Caco-2 (cell line): ENCODE results near the gene RPS15. TPM values are rescaled to one million over a fixed set of nuclear protein-coding genes. Genes with fewer than 3 reads are reported as not detected.

ENCODE experiments used
- BruUV-seq: library from RNA; stranded (reverse); fragments of 400-500 nt; replicated peaks from 2 replicates; lab custom pipeline; 2021; lab: Mats Ljungman, UMichigan
- CTCF ChIA-PET: fragments of 300-600 bp; sonication (Branson Sonifier 250); formaldehyde crosslinking; loops from one replicate; lab custom pipeline; 2022; ENCODE audit warnings: antibody characterized with exemption; lab: Charles Lee
- POLR2A ChIA-PET: fragments of 300-600 bp; sonication (Branson Sonifier 250); formaldehyde crosslinking; loops from one replicate; lab custom pipeline; 2022; ENCODE audit warnings: antibody characterized with exemption; lab: Charles Lee
- DNase-seq, 2 experiments: peaks; one replicate each; pipeline versions ENCODE4 v3.0.0 to v3.0.0-alpha.2; 2020 to 2022
- H3K27me3 ChIP-seq: replicated peaks from 2 replicates; pipeline ENCODE4 v1.6.0; 2011; ENCODE audit warnings: low read length; ENCODE audit not compliant: control insufficient read depth, insufficient read depth
- H3K36me3 ChIP-seq: 2 replicates; pipeline ENCODE4 v1.5.1; 2011; ENCODE audit warnings: low read length; ENCODE audit not compliant: control insufficient read depth, insufficient read depth
- H3K4me1 ChIP-seq: fragments of 250-450 bp; sonication (Bioruptor Pico); 2 replicates; pipeline ENCODE4 v1.5.1; 2020; ENCODE audit warnings: mild to moderate bottlenecking
- H3K4me3 ChIP-seq: 2 replicates; pipeline ENCODE4 v1.5.1; 2011; ENCODE audit warnings: low read depth, mild to moderate bottlenecking, control low read depth, low read length
- H3K9me3 ChIP-seq: fragments of 250-450 bp; sonication (Bioruptor Pico); 2 replicates; pipeline ENCODE4 v1.5.1; 2020; ENCODE audit warnings: mild to moderate bottlenecking, moderate library complexity
- H3K27ac Mint-ChIP-seq: one replicate; pipeline ENCODE4 v1.8.0; 2022; ENCODE audit warnings: mixed read lengths; ENCODE audit not compliant: unreplicated experiment
- H3K27me3 Mint-ChIP-seq: one replicate; pipeline ENCODE4 v1.8.0; 2022; ENCODE audit warnings: mixed read lengths; ENCODE audit not compliant: insufficient read depth, unreplicated experiment
- H3K36me3 Mint-ChIP-seq: one replicate; pipeline ENCODE4 v1.8.0; 2022; ENCODE audit warnings: mild to moderate bottlenecking, mixed read lengths; ENCODE audit not compliant: insufficient read depth, unreplicated experiment
- H3K4me1 Mint-ChIP-seq: one replicate; pipeline ENCODE4 v1.8.0; 2022; ENCODE audit warnings: low read depth, mixed read lengths; ENCODE audit not compliant: unreplicated experiment
- H3K4me3 Mint-ChIP-seq: one replicate; pipeline ENCODE4 v1.8.0; 2022; ENCODE audit warnings: mild to moderate bottlenecking, moderate library complexity, mixed read lengths; ENCODE audit not compliant: unreplicated experiment
- H3K9me3 Mint-ChIP-seq: one replicate; pipeline ENCODE4 v1.8.0; 2022; ENCODE audit warnings: mixed read lengths; ENCODE audit not compliant: unreplicated experiment
- intact Hi-C: fragments of 100-400 bp; cut with micrococcal nuclease; formaldehyde crosslinking; loops from one replicate; pipeline ENCODE4 v1.10.0; 2022; ENCODE audit not compliant: unreplicated experiment
- total RNA-seq: library from RNA; stranded (reverse); gene quantifications from 2 replicates; pipeline ENCODE4 v1.2.3, GENCODE V29; 2022
- TF ChIP-seq, protein P1 (sequence below), 2 experiments: fragments of 200-600 bp in 1 of 2; IDR thresholded peaks; 1 replicate in 1 of 2; 2 replicates in 1 of 2; pipeline versions ENCODE4 v1.5.1 to v1.8.0; 2011 to 2022; ENCODE audit warnings: antibody characterized with exemption in 1 of 2, control low read depth in 1 of 2, inconsistent platforms in 1 of 2, low read depth in 1 of 2, low read length in 1 of 2, mild to moderate bottlenecking in 1 of 2, moderate library complexity in 1 of 2; ENCODE audit not compliant: insufficient read depth in 1 of 2, severe bottlenecking in 1 of 2, unreplicated experiment in 1 of 2

RPS15 gene
- total RNA-seq, 1 experiment from 2014 or later: 1,192 TPM

- peaks cover 13% of the 10 kb centered on the region; the same call in 1 of the 2 replicates for H3K4me1 ChIP-seq
- CTCF ChIA-PET: no interaction called here
- no peaks in the 10 kb centered on the region for H3K27me3 ChIP-seq
Observed at GRCh38 chr19:1467215-1467489, 29.0 kb downstream of the RPS15 start.

GRCh38 chr19:1467490-1468273 is 29.5 kb downstream of the RPS15 start:
- DNase-seq: no peak
- ChIA-PET CTCF (no interaction called here), POLR2A (no interaction called here)
- H3K27me3 Mint-ChIP-seq: no peaks in the 10 kb centered on the region
- TF ChIP-seq, protein P1, sequence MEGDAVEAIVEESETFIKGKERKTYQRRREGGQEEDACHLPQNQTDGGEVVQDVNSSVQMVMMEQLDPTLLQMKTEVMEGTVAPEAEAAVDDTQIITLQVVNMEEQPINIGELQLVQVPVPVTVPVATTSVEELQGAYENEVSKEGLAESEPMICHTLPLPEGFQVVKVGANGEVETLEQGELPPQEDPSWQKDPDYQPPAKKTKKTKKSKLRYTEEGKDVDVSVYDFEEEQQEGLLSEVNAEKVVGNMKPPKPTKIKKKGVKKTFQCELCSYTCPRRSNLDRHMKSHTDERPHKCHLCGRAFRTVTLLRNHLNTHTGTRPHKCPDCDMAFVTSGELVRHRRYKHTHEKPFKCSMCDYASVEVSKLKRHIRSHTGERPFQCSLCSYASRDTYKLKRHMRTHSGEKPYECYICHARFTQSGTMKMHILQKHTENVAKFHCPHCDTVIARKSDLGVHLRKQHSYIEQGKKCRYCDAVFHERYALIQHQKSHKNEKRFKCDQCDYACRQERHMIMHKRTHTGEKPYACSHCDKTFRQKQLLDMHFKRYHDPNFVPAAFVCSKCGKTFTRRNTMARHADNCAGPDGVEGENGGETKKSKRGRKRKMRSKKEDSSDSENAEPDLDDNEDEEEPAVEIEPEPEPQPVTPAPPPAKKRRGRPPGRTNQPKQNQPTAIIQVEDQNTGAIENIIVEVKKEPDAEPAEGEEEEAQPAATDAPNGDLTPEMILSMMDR (IDR thresholded peaks at IDR 0.05; ENCODE audit: insufficient read depth in 1 of 2, low read depth in 1 of 2, low read length in 1 of 2, severe bottlenecking in 1 of 2, unreplicated experiment in 1 of 2): no peak
- no peaks in the 10 kb centered on the region for H3K9me3 ChIP-seq
- H3K9me3 Mint-ChIP-seq: no peaks in the 10 kb centered on the region
- H3K27me3 ChIP-seq: no peaks in the 10 kb centered on the region
- no peaks in the 10 kb centered on the region for H3K36me3 ChIP-seq
- H3K4me1 ChIP-seq: peaks cover 15% of the 10 kb centered on the region; the same call in 1 of the 2 replicates
- H3K36me3 Mint-ChIP-seq: peaks cover 30% of the 10 kb centered on the region
- peaks cover 4% of the 10 kb centered on the region for H3K4me1 Mint-ChIP-seq
- peak overlapping the region; percentile 65 for H3K4me3 ChIP-seq
- BruUV-seq: no TSS peak
- intact Hi-C loops: no loop called here
- H3K4me3 Mint-ChIP-seq: peak overlapping the region; percentile 63
- no peak overlapping the region for H3K27ac Mint-ChIP-seq

More at GRCh38 chr19:1467215-1467489, 29.0 kb downstream of the RPS15 start:
- peaks cover 4% of the 10 kb centered on the region for H3K4me1 Mint-ChIP-seq
- Histone ChIP-seq H3K9me3 (no peaks in the 10 kb centered on the region), H3K4me3 (no peak overlapping the region), H3K36me3 (no peaks in the 10 kb centered on the region)
- no peak overlapping the region for H3K27ac Mint-ChIP-seq
- no peak overlapping the region for H3K4me3 Mint-ChIP-seq
- H3K36me3 Mint-ChIP-seq: peaks cover 25% of the 10 kb centered on the region
- DNase-seq: no peak
- H3K9me3 Mint-ChIP-seq: no peaks in the 10 kb centered on the region
- TF ChIP-seq, protein P1 (IDR thresholded peaks at IDR 0.05; ENCODE audit: insufficient read depth in 1 of 2, low read depth in 1 of 2, low read length in 1 of 2, severe bottlenecking in 1 of 2, unreplicated experiment in 1 of 2): no peak
- intact Hi-C loops: no loop called here
- POLR2A ChIA-PET: no interaction called here
- no TSS peak for BruUV-seq
- no peaks in the 10 kb centered on the region for H3K27me3 Mint-ChIP-seq

- POLR2A ChIA-PET: no interaction called here
Observed at GRCh38 chr19:1468274-1468820, 30.2 kb downstream of the RPS15 start.

More at GRCh38 chr19:1468274-1468820, 30.2 kb downstream of the RPS15 start:
- TF ChIP-seq, protein P1 (IDR thresholded peaks at IDR 0.05; ENCODE audit: insufficient read depth in 1 of 2, low read depth in 1 of 2, low read length in 1 of 2, severe bottlenecking in 1 of 2, unreplicated experiment in 1 of 2): no peak
- CTCF ChIA-PET: no interaction called here
- Histone ChIP-seq H3K9me3 (no peaks in the 10 kb centered on the region), H3K4me3 (peak overlapping the region; percentile 65), H3K4me1 (peaks cover 15% of the 10 kb centered on the region), H3K36me3 (no peaks in the 10 kb centered on the region), H3K27me3 (no peaks in the 10 kb centered on the region)
- Mint-ChIP-seq H3K9me3 (no peaks in the 10 kb centered on the region), H3K27ac (no peak overlapping the region), H3K4me3 (peak overlapping the region; percentile 63), H3K27me3 (no peaks in the 10 kb centered on the region), H3K4me1 (peaks cover 4% of the 10 kb centered on the region), H3K36me3 (peaks cover 37% of the 10 kb centered on the region)
- no TSS peak for BruUV-seq
- intact Hi-C loops: no loop called here
- DNase-seq: no peak
